Measurements from ENCODE around the gene AXIN1. TPM values are rescaled to one million over a fixed set of nuclear protein-coding genes. Genes with fewer than 3 reads are reported as not detected.

AXIN1 gene
- total RNA-seq, 2 donors from 2014 or later = 32.8 to 38.4 TPM

DNA sequence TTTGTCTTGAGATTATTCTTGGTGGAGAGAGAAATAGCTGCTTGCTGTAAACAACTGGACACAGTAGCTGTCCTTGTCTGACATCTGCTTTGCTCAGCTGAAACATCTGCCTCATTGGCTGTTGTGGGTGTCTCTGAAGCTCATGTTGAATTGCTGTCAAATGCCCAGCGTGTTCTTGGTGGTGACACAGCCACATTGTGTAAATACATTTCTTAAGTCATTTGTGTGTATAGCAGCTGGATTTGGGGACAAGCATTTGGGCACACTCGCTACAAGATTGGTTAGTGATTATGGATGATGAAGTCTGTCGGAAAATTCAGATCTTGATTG lies 112.6 kb downstream of the AXIN1 start:
- intact Hi-C loops (cut with DNase I, micrococcal nuclease) = no loop called here
- no peak for DNase-seq
- ATAC-seq = no peak

Other genes with a start within 250 kb of the AXIN1 start
- 10 to 100 TPM; 14.4 to 14.9 TPM for gene NPRL3, start 214.1 kb downstream of the AXIN1 start, total RNA-seq
- not detected for gene HBZ, start 200.1 kb downstream of the AXIN1 start, total RNA-seq
- not detected for gene HBM, start 186.7 kb downstream of the AXIN1 start, total RNA-seq
- gene HBA2, start 179.8 kb downstream of the AXIN1 start, total RNA-seq = 10 to 100 TPM in 1 of 2 donors, 1 to 10 TPM in 1; 4.9 to 14.0 TPM
- gene HBA1, start 176.0 kb downstream of the AXIN1 start, total RNA-seq = 10 to 100 TPM in 1 of 2 donors, 1 to 10 TPM in 1; 2.4 to 20.8 TPM
- gene HBQ1, start 172.3 kb downstream of the AXIN1 start, total RNA-seq = not detected
- 10 to 100 TPM; 46.5 to 48.9 TPM for gene LUC7L, start 123.3 kb downstream of the AXIN1 start, total RNA-seq
- 100 to 1,000 TPM; 100 to 135 TPM for gene FAM234A, start 117.9 kb downstream of the AXIN1 start, total RNA-seq
- gene RGS11, start 76.8 kb downstream of the AXIN1 start, total RNA-seq = 1 to 10 TPM; 2.6 to 7.6 TPM
- 1 to 10 TPM; 2.4 to 6.5 TPM for gene ARHGDIG, start 72.1 kb downstream of the AXIN1 start, total RNA-seq
- 1 to 10 TPM in 1 of 2 donors, under 1 TPM in 1; 0.67 to 2.1 TPM for gene PDIA2, start 69.6 kb downstream of the AXIN1 start, total RNA-seq
- 10 to 100 TPM; 47.7 to 48.2 TPM for gene MRPL28, start 17.8 kb upstream of the AXIN1 start, total RNA-seq
- gene PGAP6, start 29.3 kb upstream of the AXIN1 start, total RNA-seq = 100 to 1,000 TPM; 116 to 130 TPM
- 10 to 100 TPM; 38.4 to 39.1 TPM for gene NME4, start 44.5 kb upstream of the AXIN1 start, total RNA-seq
- 10 to 100 TPM; 60.6 to 61.8 TPM for gene DECR2, start 49.2 kb upstream of the AXIN1 start, total RNA-seq
- gene RAB11FIP3, start 72.9 kb upstream of the AXIN1 start, total RNA-seq = 10 to 100 TPM; 21.2 to 23.2 TPM
- 100 to 1,000 TPM in 1 of 2 donors, 10 to 100 TPM in 1; 98.8 to 102 TPM for gene CAPN15, start 175.0 kb upstream of the AXIN1 start, total RNA-seq
- not detected for gene PRR35, start 207.7 kb upstream of the AXIN1 start, total RNA-seq
- under 1 TPM in 1 of 2 donors, not detected in 1; 0.36 TPM for gene NHLRC4, start 214.3 kb upstream of the AXIN1 start, total RNA-seq
- gene PIGQ, start 217.2 kb upstream of the AXIN1 start, total RNA-seq = 10 to 100 TPM; 37.6 to 39.5 TPM
- 10 to 100 TPM; 38.2 to 43.4 TPM for gene RAB40C, start 237.3 kb upstream of the AXIN1 start, total RNA-seq

Data from left colon (tissue), 2 donors.